GM19351 (cell line): ENCODE results near the gene FARP1.

Source experiments
- ATAC-seq: cut with Tn5 transposase; IDR thresholded peaks from one replicate; pipeline ENCODE4 v1.9.1; 2021; ENCODE audit warnings: mild to moderate bottlenecking, moderate library complexity; ENCODE audit not compliant: unreplicated experiment

FARP1 gene

DNA sequence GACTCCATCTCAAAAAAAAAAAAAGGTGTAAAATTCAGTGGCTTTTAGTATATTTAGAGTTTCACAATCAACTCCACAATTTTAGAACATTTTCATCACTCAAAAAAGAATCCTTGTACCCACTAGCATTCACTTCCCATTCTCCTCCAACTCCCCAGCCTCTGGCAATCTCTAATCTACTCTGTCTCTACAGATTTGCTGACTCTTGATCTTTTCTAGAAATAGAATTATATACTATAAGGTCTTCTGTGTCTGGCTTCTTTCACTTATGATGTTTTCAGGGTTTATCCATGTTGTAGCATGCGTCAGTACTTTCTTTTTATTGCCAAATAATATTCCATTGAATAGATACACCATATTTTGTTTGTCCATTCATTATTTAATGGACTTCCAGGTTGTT is 8.0 kb upstream of the FARP1 start:
- ATAC-seq: no peak

DNA sequence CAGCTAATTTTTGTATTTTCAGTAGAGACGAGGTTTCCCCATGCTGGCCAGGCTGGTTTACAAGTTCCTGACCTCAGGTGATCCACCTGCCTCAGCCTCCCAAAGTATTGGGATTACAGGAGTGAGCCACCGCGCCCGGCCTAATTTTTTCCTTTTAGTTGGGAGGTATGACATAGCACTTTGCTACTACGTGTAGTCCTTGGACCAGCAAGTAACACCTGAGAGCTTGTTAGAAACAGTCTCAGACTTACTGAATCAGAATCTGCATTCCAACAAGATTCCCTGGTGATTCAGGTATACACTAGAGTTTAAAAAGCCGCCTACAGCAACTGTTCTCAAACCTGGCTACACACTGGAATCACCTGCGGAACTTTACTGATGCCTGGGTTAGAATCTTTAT is 1.8 kb upstream of the FARP1 start:
- ATAC-seq: no peak

DNA sequence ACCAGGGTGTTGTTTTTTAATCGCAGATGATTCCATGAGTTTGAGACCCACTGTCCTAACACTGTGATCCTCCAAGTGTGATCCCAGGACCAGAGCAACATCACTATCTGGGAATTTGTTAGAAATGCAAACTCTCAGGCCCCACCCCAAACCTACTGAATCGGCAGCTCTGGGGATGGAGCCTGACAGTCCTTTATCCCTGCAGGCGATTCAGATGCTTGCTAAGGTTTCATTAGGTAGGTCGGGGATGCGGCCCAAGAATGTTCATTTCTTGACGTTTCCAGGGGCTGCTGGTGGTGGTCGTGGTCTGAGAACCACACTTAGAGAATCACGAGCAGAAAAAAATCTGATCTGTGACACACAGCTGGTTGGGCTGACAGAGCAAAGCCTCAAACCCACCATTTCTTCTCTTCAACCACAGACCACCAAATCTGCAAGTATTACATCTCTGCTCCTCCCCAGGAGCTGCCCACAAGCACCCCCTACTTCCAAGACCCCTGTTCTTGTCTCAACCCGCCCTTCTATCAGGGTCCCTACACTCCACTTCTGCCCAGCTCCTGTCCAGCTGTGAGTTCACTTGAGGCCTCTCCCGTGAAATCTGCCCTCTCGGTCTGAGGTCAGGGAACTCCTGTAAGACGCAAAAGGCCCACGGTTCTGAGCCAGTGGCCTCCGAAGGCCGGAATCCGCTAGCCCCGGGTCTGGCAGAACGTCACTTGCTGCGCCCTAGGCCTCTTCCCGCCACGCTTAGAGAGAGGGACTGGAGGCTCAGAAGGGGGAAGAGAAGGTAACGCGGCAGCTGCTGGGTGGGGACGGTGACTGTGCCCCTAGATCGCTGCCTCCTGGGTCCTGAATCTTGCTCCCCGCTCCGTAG is 1.1 kb upstream of the FARP1 start:
- no peak for ATAC-seq

DNA sequence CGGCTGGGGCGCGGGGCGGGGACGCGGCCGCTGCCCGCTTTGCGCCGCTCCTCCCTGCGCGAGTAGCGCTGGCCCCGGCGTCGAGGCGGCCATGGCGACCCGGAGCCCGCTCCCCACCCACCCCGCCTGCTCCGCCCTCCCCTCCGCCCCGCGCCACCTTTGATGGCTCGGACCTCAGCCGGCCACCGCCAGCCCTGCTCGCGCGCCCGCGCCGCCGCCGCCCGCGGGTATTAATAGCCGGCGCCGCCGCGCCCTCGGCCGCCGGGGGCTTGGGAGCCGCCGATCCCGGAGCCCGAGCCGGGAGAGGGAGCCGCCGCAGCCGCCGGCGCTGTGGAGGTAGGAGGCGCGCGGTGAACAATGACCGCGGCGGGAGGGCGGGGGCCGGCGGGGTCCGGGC is 261 bp downstream of the FARP1 start:
- ATAC-seq: peak; percentile 22

DNA sequence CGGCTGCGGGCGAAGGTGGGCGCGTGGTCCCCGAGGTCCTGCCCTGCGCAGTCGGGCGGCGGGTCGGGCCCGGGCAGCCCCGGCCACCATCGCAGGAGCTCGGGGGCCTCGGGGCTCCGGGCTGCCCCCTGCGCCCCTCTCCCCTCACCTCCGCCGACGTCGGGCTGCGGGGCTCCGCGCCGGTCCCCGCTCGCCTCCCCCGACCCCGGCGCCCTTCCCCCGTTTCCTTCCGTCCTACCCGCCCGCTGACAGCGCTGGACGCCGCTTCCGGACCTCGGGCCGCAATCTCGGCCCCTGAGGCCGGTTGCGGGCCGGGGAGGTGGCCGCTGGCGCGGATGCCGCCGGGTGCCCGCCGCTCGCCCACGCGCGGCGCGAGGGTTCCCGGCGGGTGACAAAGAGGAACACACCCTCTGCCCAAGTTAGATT is 720 bp downstream of the FARP1 start:
- ATAC-seq: peak; percentile 18

DNA sequence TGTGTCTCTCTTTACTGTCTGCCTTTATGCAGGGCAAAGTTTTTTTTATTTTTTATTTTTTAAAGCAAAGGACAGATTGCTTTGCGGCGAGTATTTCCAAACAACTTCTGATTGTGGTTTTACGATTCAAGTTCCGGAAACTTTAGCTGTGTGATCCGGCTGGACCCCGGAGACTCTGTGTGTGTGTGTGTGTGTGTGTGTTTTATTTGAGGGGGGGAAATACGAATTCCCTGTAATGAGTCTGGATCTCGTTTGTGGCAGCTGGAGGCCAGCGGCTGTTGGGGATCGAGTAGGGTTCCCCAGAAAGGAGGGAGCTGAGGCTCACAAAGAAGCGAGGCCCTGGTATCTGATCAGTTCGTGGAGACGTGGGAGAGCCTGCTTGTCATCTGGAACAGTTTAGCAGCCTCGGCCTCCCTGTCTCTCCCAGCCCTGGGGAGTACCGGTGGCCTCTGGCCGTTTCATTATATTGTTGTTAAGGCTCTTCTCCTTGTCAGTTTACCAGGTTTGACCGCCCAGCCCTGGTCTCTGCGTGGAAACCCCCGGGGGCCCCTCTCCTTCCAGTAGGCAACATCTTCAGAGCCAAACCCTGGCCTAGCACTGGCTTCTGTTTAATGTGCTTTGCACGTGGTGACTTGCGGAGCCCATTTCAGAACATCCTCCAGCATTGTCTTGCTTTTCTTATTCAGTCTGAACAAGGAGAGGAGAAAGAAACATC is 1.3 kb downstream of the FARP1 start:
- ATAC-seq: no peak

DNA sequence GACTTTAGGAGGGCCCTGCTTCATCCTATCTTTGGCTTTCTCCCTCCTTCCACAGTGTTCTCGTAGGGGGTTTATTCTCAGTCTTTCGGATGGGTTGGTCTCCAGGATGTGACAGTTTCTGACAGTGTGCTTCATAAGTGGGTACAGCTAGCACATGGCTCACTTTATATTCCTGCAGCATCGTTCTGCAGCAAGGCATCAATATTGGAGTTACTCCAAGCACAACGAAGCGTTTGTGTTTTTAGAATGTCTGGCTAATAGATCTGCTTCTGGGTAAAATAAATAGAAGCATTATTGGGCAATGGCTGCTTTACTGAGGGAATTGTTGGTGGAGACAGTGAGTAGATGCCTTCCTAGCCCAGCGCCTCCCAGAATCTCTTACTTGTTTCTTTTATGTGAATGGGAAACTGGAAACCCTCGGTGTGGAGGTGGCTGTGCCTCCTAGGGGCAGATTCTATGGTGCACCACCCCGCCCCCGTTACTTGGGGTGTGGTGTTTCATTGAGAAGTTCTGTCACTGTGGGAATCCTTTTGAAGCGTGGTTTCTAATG is 2.0 kb downstream of the FARP1 start:
- no peak for ATAC-seq

DNA sequence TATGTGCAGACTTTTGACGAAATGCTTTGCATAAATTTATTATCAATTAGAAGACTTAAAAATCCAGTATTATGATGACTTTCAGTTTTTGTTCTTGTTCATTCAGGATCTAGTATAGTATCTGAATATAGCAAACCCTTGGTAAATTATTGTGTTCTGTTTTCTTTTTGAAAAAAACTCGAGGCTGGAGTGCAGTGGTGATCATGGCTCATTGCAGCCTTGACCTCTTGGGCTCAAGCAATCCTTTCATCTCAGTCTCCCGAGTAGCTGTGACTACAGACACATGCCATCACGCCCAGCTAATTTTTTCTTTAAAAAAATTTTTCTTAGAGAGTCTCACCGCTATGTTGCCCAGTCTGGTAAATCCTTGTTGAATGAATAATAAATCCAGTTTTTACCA is 4.6 kb downstream of the FARP1 start:
- no peak for ATAC-seq

DNA sequence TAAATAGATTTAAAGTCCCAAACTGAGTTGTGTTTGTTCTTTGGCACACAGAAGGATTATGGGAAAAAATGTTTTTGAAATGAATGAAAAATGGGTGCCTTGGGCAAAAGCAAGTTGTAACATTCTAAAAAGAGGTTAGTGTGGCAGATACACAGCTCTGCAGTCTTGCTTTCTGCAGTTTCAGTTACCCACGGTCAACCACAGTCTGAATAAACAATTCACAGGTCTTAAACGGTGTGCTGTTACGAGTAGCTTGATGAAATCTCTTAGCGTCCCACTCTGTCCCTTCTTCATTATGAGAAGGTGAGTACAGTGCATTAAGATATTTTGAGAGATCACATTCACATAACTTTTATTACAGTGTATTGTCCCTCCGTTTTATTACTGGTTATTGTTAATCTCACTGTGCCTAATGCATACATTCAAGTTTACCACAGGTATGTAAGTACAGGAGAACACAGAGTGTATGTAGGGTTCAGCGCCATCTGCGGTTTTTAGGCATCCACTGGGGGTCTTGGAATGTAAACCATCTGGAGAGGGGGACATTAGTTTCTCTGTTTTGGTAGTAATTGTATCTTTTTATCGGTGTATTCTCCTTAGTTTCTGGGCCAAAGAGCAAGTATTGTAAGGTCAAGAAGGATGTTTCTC is 8.1 kb downstream of the FARP1 start:
- no peak for ATAC-seq

DNA sequence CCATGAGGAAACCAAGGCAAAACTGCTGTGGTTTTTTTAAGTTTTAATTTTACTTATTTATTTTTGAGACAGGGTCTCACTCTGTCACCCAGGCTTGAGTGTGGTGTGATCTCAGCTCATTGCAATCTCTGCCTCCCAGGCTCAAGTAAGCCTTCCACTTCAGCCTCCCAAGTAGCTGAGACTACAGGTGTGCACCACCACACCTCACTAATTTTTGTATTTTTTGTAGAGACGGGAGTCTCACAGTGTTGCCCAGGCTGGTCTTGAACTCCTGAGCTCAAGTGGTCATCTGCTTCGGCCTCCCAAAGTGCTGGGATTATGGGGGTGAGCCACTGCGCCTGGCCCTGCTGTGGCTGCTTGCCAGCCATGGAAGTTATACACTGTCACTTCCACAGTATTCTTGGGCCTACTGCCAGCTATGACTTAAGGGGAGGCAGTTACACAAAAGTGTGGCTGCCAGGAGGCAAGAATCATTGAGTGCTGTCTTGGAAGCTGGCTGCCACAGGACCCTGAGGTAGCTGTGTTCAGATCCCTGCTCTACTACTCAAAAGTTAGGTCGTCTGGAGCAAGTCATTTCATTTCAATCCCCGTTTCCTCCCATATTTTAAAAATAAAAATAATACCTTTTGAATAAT is 12.7 kb downstream of the FARP1 start:
- ATAC-seq: no peak

DNA sequence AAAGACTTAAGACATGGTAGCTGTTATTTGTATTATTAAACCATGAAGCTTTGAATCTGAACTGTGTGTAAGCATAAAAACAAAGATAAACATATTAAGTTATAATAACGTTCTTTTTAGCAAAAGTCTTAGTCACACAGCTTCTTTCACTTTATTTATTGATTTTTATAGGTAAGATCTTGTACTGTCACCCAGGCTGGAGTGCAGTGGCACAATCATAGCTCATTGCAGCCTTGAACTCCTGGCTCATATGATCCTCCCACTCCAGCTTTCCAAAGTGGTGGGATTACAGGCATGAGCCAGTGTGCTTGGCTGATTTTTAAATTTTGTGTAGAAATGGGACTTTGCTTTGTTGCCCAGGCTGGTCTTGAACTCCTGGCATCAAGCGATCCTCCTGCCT is 13.4 kb downstream of the FARP1 start:
- no peak for ATAC-seq

DNA sequence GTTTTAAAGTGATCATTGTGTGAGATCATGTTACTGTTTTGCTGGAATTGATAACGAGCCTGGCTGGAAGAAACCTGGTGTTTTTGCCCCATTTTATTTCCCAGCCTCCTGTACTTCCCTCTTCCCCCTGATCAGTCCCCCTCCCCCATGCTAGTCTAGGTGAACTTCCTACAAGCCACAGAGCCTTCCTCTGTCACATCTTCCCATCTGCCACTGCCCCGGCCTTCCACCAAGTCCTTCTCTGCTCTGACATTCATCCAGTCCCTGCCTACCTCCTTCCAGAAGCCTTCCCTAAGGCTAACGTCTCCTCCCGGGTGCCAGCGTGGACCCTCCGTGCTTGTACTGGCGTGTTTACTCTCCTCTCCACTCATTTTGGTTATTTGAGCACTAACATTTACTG is 14.3 kb downstream of the FARP1 start:
- ATAC-seq: no peak

DNA sequence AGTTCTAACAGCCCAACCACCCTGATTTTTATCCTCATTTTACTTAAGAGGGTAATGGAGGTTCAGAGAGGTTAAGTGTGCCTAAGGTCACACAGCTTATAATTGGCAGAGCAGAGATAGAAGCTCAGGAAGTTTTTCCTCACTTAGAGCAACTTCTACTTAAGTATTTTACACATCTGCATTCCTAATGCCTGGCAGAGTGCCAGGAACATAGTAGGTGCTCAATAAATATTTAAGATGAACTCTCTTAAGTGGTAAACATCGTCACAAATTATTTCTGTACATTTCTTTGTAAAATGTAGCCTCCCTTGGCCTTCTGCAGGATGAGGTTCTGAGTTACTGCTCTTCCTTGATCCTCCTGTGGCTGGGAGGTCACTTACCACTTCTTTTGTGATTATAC is 14.7 kb downstream of the FARP1 start:
- no peak for ATAC-seq

DNA sequence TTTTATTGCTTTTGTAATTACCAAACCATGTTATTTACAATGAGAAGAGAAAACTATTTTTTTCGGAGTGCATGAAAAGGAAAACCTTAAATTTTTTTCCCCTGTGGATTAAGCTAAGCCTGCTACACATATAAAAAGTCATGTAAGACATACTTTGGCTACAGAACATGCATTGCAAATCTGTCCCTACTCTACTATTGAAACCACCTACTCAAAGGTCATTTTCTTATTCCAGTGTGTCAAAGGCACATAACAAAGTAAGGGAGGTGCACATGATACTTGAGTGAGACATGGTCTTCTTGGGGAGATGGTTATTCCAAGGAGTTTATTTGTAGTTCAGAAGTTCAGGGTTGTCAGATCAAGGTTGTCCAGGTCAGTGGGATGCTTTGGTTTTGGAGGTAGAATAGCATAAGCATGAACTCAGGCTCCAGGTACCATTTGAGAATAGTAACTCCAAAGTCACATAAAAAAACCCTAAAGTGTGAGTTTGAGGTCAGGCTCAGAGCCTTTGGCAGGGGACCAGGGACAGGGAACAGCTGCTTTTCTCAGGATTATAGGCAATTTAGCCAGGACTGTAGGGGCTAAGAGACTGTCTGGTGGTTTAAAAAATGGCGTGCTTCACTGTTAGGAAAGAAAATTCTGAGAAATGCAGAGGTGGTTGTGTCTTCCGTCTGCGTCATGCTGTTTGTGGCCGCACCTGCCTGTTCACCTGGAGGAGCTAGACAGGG is 15.4 kb downstream of the FARP1 start:
- ATAC-seq: no peak

DNA sequence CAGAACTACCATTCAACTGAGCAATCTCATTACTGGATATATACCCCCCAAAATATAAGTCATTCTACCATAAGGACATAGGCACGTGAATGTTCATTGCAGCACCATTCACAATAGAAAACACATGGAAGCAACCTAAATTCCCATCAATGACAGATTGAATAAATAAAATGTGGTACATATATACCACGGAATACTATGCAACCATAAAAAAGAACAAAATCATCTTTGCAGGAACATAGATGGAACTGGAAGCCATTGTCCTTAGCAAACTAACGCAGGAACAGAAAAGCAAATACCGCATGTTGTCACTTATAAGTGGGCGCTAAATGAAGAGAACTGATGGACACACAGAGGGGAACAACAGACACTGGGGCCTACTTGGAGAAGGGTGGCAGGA is 20.0 kb downstream of the FARP1 start:
- ATAC-seq: no peak

DNA sequence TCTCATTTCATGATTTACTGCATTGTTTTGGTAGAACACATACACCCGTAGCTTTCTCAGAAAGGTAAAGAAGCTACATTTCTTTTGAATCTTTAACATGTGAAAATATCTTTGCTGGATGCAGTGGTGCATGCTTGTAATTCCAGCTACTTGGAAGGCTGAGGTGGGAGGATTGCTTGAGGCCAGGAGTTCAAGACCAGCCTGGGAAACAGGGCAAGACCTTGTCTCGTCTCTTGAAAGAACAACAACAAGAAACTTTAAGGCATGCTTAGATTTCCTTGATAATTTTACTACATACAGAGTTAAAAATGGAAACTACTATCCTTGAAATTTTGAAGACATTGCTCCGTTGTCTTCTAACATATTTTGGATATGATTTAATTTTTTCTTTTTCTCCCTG is 26.4 kb downstream of the FARP1 start:
- no peak for ATAC-seq

DNA sequence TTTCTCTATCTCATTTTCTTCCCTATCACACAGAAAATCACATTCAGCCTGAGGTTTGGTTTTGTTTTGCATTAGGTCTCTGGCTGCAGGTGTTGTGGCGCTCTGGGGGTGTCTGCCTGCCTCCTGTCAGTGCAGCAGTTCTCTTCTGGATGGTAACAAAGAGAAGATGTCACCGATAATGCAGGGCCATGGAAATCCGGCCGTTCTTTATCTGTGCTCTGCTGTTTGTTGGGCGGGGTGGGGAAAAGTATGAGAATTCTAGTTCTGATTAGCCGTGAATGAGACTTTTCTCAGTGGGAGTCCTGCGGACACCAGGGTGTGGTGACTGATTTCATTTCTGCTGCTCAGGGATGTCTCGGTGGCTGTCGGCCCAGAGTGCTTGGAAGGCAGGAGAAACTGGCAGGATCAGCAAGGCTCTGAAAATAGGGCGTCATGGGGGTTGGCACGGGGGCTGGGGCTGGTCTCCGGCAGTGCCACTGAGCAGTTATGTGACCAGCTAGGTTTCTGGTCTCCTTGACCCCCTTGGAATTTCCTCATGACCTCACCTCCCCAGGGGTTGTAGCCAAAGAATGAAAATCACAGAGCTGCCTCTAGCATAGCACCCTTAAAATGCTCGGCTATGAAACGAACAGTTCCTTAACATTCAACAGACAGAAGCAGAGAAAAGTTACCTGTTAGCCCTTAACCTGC is 29.2 kb downstream of the FARP1 start:
- ATAC-seq: no peak

DNA sequence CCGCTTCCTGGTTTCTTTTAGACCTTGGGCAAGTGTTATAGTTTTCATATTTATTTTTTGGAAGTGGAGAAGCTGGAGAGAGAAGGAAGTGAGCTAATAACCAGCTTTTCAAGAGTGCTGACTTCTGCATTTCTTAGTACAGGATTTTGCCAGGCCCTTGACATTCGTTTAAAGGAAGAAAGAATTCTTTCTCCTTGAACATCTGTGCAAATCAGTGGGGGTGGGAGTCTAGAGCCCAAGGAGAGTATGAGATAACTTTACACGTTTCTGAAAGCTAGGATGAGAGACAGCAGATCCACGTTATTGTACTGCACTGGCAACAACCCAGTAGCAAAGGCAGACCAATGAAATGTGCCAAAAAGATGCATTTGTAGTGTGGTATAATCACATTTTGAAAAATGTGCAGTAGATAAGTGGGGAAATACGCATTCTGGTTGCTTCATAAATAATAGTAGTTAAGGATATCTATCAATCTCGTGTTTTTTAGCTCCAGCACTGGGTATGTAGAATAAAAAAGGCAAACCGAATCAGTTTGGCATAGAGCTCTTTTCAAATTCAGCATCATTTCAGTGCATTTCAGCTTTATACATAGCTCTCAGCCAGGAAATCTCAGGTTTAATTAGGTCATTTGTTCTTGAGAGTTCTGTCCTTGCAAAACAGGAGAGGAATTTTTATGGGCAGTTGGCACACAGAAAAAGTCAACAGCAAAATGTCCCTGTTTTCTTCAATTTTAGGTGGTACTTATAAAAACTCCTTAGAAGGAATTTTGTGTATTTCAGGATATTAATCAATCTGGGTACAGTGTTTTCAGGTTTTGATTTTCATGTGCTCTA is 29.9 kb downstream of the FARP1 start:
- ATAC-seq: no peak
